B cell (primary cell): ENCODE measurements around the gene ACTC1. TPM values are rescaled to one million over a fixed set of nuclear protein-coding genes. Genes with fewer than 3 reads are reported as not detected.

Experiments
- ATAC-seq: fragments of 200-7000 bp; cut with Tn5 transposase; one replicate; pipeline ENCODE4 v1.10.0; 2021; ENCODE audit warnings: low read depth, mild to moderate bottlenecking, moderate number of reproducible peaks, moderate library complexity
- CTCF ChIA-PET: fragments of 350-600 bp; sonication (Branson Sonifier 250); formaldehyde crosslinking; loops from one replicate; lab custom pipeline; 2021; ENCODE audit warnings: antibody characterized with exemption, inconsistent platforms; lab: Charles Lee
- POLR2A ChIA-PET: fragments of 350-600 bp; sonication (Branson Sonifier 250); formaldehyde crosslinking; loops from one replicate; lab custom pipeline; 2021; ENCODE audit warnings: antibody characterized with exemption; lab: Charles Lee
- DNase-seq: peaks from one replicate; pipeline ENCODE4 v3.0.0; 2013
- H2AFZ ChIP-seq: 2 replicates; pipeline ENCODE4 v1.6.1; 2012; ENCODE audit warnings: mild to moderate bottlenecking, low read depth, low read length; ENCODE audit not compliant: insufficient read depth, poor library complexity, severe bottlenecking
- H3K27ac ChIP-seq, 2 donors: 1 replicate in 1 of 2; 2 replicates in 1 of 2; pipeline ENCODE4 v1.5.1; 2012 to 2013; ENCODE audit warnings: low read length in 2 of 2, mild to moderate bottlenecking in 2 of 2, moderate library complexity in 1 of 2
- H3K27me3 ChIP-seq, 4 experiments: fragments of 200-600 bp in 1 of 4; sonication (generic) in 1 of 4; replicated peaks in 1 of 4; 1 replicate in 2 of 4; 2 replicates in 2 of 4; pipeline versions ENCODE4 v1.6.1 to v1.7.0; 2013 to 2016; ENCODE audit warnings: low read length in 3 of 4, mild to moderate bottlenecking in 2 of 4, mixed read lengths in 1 of 4, moderate library complexity in 1 of 4; ENCODE audit not compliant: insufficient read depth in 4 of 4, control insufficient read depth in 3 of 4; ENCODE audit errors: control extremely low read depth in 1 of 4
- H3K36me3 ChIP-seq, 2 experiments: replicated peaks in 1 of 2; 1 replicate in 1 of 2; 2 replicates in 1 of 2; pipeline versions ENCODE4 v1.6.1 to v1.7.1; 2013; ENCODE audit warnings: low read length in 1 of 2; ENCODE audit not compliant: insufficient read depth in 2 of 2, control insufficient read depth in 1 of 2; ENCODE audit errors: control extremely low read depth in 1 of 2, extremely low read depth in 1 of 2
- H3K4me1 ChIP-seq, 2 donors: fragments of 200-600 bp in 1 of 2; sonication (generic) in 1 of 2; 1 replicate in 1 of 2; 2 replicates in 1 of 2; pipeline versions ENCODE4 v1.5.1 to v1.6.1; 2013 to 2017; ENCODE audit warnings: low read length in 2 of 2; ENCODE audit not compliant: control insufficient read depth in 2 of 2, insufficient read depth in 2 of 2
- H3K4me2 ChIP-seq: replicated peaks from 2 replicates; pipeline ENCODE3; 2012; ENCODE audit warnings: mild to moderate bottlenecking, low read depth, low read length; ENCODE audit not compliant: poor library complexity, severe bottlenecking
- H3K4me3 ChIP-seq, 5 experiments: fragments of 200-600 bp in 1 of 5; sonication (generic) in 1 of 5; 1 replicate in 3 of 5; 2 replicates in 2 of 5; pipeline versions ENCODE4 v1.5.1 to v1.7.0; 2011 to 2016; ENCODE audit warnings: low read length in 4 of 5, mild to moderate bottlenecking in 4 of 5, low read depth in 2 of 5, control low read depth in 1 of 5, moderate library complexity in 1 of 5; ENCODE audit not compliant: insufficient read depth in 1 of 5; ENCODE audit errors: control extremely low read depth in 1 of 5, extremely low read depth in 1 of 5
- H3K79me2 ChIP-seq: fragments of 200-600 bp; sonication (generic); one replicate; pipeline ENCODE4 v1.6.0; 2016; ENCODE audit warnings: low read length; ENCODE audit not compliant: control insufficient read depth, insufficient read depth
- H3K9ac ChIP-seq: fragments of 200-600 bp; sonication (generic); 2 replicates; pipeline ENCODE4 v1.6.1; 2017; ENCODE audit warnings: mild to moderate bottlenecking, low read length, moderate library complexity
- H3K9me3 ChIP-seq, 3 donors: one replicate each; pipeline versions ENCODE4 v1.6.1 to v1.7.1; 2013; ENCODE audit warnings: low read length in 2 of 3; ENCODE audit not compliant: control insufficient read depth in 2 of 3, insufficient read depth in 1 of 3; ENCODE audit errors: control extremely low read depth in 1 of 3
- H4K20me1 ChIP-seq: 2 replicates; pipeline ENCODE4 v1.6.0; 2012; ENCODE audit warnings: mild to moderate bottlenecking, low read length; ENCODE audit not compliant: insufficient read depth, control insufficient read depth, poor library complexity, severe bottlenecking
- H3K27ac Mint-ChIP-seq: one replicate; pipeline ENCODE4 v1.8.0; 2021; ENCODE audit warnings: mixed read lengths
- H3K27me3 Mint-ChIP-seq: one replicate; pipeline ENCODE4 v1.8.0; 2021; ENCODE audit warnings: mixed read lengths
- H3K4me1 Mint-ChIP-seq: one replicate; pipeline ENCODE4 v1.8.0; 2021; ENCODE audit warnings: mixed read lengths
- H3K4me3 Mint-ChIP-seq: one replicate; pipeline ENCODE4 v1.8.0; 2021; ENCODE audit warnings: mixed read lengths
- H3K9me3 Mint-ChIP-seq: one replicate; pipeline ENCODE4 v1.8.0; 2022; ENCODE audit warnings: mixed read lengths; ENCODE audit not compliant: insufficient read depth
- CTCF ChIP-seq: fragments of 200-600 bp; IDR thresholded peaks from one replicate; pipeline ENCODE4 v1.8.0; 2022; ENCODE audit warnings: antibody characterized with exemption, mild to moderate bottlenecking
- EZH2 ChIP-seq: IDR thresholded peaks from 2 replicates; pipeline ENCODE4 v1.6.1; 2012; ENCODE audit warnings: borderline replicate concordance, low read depth, mild to moderate bottlenecking, moderate library complexity, low read length; ENCODE audit not compliant: insufficient read depth, poor library complexity, severe bottlenecking
- WGBS: methylation state at CpG from one replicate; pipeline ENCODE4 v1.1.5; 2013; ENCODE audit warnings: missing lambda C conversion rate; ENCODE audit not compliant: insufficient coverage; 5-methylcytosine and 5-hydroxymethylcytosine counted together
- intact Hi-C: fragments of 100-400 bp; cut with micrococcal nuclease; formaldehyde crosslinking; loops from one replicate; pipeline ENCODE4 v1.10.0; 2022
- polyA plus RNA-seq: library from polyadenylated mRNA; depleted of rRNA; stranded (reverse); fragments of >200 nt; gene quantifications from 2 replicates; pipeline ENCODE4 v1.2.3, GENCODE V29; 2012
- total RNA-seq, 2 donors: library from RNA; stranded (reverse); fragments of 120-200 nt in 1 of 2; gene quantifications; 1 replicate in 1 of 2; 2 replicates in 1 of 2; pipeline versions ENCODE4 v1.2.3 to v1.2.4, GENCODE V29; 2013 to 2022

ACTC1 gene
- total and polyA plus RNA-seq, 2 donors (not counting 1 experiment from before 2014, with no cell fraction given): not detected

DNA sequence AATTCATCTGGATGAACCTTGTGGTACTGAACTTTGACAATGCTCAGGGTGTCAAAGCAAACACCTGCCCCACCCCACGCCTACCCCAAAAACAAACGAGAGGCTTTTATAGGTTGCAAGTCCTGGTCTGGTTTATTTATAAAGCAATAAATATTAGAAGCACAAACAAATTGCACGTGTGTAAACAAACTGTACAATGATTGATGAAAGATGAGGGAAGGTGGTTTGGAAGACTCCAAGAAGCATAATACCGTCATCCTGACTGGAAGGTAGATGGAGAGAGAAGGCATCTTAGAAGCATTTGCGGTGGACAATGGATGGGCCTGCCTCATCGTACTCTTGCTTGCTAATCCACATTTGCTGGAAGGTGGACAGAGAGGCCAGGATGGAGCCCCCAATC lies 5.2 kb downstream of the ACTC1 start:
- no peaks in the 10 kb centered on the region for H3K36me3 ChIP-seq
- no peak overlapping the region for H3K4me3 ChIP-seq
- no peaks in the 10 kb centered on the region for H3K79me2 ChIP-seq
- peaks cover 60% of the 10 kb centered on the region for H3K27me3 Mint-ChIP-seq
- no peak overlapping the region for H3K27ac Mint-ChIP-seq
- no peak overlapping the region for H3K9ac ChIP-seq
- no peak overlapping the region for H3K27ac ChIP-seq
- H3K4me3 Mint-ChIP-seq: no peak overlapping the region
- ATAC-seq: no peak
- H2AFZ ChIP-seq: no peak overlapping the region
- CTCF ChIA-PET: no interaction called here
- H3K4me2 ChIP-seq: no peak overlapping the region
- H3K4me1 Mint-ChIP-seq: no peaks in the 10 kb centered on the region
- POLR2A ChIA-PET: no interaction called here
- H3K9me3 ChIP-seq: peaks cover 0 to 1% (median 0%) of the 10 kb centered on the region in 3 donors
- H3K4me1 ChIP-seq: no peaks in the 10 kb centered on the region
- no peaks in the 10 kb centered on the region for H4K20me1 ChIP-seq
- intact Hi-C loops: loop anchor here (10.0 kb wide), 1 partner anchor 65 kb away; no protein-coding TSS in a partner anchor
- peaks cover 0 to 19% (median 7%) of the 10 kb centered on the region in 4 experiments for H3K27me3 ChIP-seq
- TF ChIP-seq CTCF (no peak), EZH2 (no peak)
- DNase-seq: no peak
- H3K9me3 Mint-ChIP-seq: no peaks in the 10 kb centered on the region
- 96% methylated on average over 3 of the region's 6 CpGs for WGBS

- POLR2A ChIA-PET: no interaction called here
- no peak for TF ChIP-seq CTCF
- TF ChIP-seq EZH2: no peak
- Histone ChIP-seq H2AFZ (no peak overlapping the region), H3K27ac (no peak overlapping the region), H3K27me3 (peaks cover 0 to 16% (median 6%) of the 10 kb centered on the region in 4 experiments), H3K79me2 (no peaks in the 10 kb centered on the region), H3K4me2 (no peak overlapping the region), H3K9ac (no peak overlapping the region), H3K4me3 (no peak overlapping the region), H3K36me3 (no peaks in the 10 kb centered on the region), H3K4me1 (no peaks in the 10 kb centered on the region), H4K20me1 (no peaks in the 10 kb centered on the region), H3K9me3 (peaks cover 0 to 1% (median 0%) of the 10 kb centered on the region in 3 donors)
- H3K4me1 Mint-ChIP-seq: no peaks in the 10 kb centered on the region
- intact Hi-C loops: no loop called here
- DNase-seq (no peak), ATAC-seq (no peak)
- CTCF ChIA-PET: no interaction called here
- H3K4me3 Mint-ChIP-seq: no peak overlapping the region
- 85% methylated on average over 4 of the region's 7 CpGs for WGBS
- H3K27me3 Mint-ChIP-seq: peaks cover 62% of the 10 kb centered on the region
- no peak overlapping the region for H3K27ac Mint-ChIP-seq
- no peaks in the 10 kb centered on the region for H3K9me3 Mint-ChIP-seq
Measured at GRCh38 chr15:34789326-34789725, 6.0 kb downstream of the ACTC1 start.
